ENCODE results near the gene KDM1A.
A peak's percentile ranks its signal among the peaks of the same experiment; 100 is the strongest.
"Not testable (repeated sequence)": the region's sequence is repeated elsewhere in the genome, so short reads cannot be mapped to it uniquely, and the experiment has no call there.

KDM1A gene

DNA sequence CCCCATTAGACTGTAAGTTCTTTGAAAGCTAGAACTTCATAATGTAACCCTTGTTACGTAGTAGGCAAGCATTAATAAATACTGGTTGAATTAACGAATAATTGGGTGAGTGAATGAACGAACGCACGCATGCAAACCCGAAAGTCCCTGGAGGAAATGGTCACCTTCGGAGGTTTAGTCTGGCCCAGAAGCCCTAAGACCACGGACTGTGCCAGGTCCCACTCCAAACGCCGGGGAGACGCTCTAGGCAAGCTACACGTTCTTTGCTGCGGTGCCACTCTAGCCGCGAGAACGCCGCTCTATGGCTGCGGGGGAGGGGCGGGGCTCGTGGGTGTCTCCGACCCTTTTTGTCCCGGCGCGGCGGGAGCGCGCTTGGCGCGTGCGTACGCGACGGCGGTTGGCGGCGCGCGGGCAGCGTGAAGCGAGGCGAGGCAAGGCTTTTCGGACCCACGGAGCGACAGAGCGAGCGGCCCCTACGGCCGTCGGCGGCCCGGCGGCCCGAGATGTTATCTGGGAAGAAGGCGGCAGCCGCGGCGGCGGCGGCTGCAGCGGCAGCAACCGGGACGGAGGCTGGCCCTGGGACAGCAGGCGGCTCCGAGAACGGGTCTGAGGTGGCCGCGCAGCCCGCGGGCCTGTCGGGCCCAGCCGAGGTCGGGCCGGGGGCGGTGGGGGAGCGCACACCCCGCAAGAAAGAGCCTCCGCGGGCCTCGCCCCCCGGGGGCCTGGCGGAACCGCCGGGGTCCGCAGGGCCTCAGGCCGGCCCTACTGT, at the start of gene KDM1A:
Gene KDM1A, plus strand, starts transcription at position 375 of the 769 bp plus-strand sequence. Its CDS starts 129 bp downstream, at position 504.
- peak; percentile 94 for DNase-seq

DNA sequence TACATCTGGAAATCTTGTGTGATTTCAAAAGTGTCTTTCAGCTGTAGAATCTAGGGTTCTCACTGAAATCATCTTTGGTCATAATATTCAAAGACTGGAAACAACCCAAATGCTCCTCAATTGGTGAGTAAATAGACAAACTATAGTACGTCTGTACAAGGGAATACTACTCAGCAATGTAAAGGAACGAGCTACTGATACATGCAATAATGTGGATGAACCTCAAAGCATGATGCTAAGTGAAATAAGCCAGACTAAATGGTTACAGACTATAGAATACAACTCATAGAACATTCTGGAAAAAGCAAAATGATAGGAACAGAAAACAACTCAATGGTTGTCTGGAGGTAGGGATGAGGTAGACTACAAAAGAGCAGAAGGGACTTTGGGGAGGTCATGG, 49.2 kb upstream of the KDM1A start:
- DNase-seq: no peak

DNA sequence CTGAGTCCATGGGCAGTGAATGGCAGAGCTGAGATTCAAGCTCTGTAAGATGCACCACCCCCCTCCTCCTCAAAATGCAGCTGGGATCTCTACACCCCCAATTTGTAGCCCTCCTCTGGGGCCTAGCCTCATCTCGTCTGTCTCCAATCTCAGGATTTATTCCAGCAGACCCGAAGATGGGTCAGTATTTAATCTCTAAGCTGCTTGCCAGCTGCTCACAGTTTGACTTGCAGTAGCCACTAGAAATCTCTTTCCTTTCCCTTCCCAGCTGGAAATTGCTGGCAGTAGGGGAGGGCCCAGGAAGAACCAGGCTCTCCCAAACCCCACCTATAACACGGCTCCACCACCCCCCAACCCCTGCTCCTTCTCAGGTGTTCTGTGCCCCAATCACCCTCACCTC, 48.1 kb upstream of the KDM1A start:
- no peak for DNase-seq

DNA sequence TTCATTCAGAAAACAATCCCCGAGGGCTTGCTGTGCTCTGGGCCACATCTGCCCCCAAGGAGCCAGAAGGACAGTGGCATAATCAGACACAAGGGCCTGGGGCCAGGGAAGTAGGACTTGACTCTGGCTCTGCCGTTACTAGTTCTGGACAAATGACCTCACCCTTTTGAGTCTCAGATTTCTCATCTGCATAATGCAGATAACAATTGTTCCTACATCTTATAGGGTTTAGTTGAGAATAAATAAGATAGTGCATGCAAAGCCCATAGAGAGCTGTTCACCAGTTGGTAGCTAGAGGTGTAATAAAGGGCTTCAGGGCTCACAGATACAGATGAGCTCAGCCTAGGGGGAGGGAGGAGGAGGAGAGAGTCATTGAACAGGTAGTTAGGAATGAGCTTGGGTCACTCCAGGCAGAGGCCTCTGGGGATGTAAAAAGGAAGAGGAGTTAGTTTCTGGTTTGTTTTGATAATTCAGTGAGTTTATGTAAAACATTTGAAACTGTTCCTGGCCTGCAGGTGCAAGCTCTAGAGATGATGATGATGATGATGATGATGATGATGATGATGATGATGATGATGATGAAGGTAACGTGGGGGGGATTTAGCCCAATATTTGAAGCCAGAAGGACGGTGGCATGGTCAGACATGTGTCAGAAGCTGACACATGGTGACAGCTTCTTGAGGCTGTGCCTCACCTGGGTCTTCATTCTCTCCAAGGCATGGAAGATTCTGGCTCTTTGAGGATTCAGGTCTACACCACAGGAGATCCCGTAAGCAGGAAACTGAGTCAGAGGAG, 47.5 kb upstream of the KDM1A start:
- DNase-seq: no peak

DNA sequence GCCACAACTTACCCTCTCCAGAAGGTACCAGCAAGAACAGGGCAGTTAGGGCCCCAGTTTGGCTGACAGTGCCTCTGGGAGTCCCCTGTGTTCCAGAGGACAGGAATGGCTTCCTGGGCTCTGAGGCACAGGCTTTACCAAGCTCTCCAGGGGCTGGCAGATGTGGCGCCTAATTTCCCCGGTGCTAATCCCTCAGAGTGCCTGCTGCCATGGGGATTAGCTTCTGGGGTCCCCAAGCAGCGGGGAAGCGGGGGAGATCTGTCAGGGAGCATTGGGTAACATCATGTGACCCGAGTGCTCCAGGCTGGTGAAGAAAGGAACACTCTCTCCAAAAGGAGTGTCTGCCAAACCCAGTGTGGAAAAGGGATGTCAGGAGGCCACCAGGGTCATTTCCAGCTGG, 46.5 kb upstream of the KDM1A start, which contains the start of gene LACTBL1:
Gene LACTBL1, minus strand, starts transcription at position 107 of the 400 bp plus-strand sequence. CDS start 550 bp downstream, outside the sequence.
- DNase-seq: no peak

DNA sequence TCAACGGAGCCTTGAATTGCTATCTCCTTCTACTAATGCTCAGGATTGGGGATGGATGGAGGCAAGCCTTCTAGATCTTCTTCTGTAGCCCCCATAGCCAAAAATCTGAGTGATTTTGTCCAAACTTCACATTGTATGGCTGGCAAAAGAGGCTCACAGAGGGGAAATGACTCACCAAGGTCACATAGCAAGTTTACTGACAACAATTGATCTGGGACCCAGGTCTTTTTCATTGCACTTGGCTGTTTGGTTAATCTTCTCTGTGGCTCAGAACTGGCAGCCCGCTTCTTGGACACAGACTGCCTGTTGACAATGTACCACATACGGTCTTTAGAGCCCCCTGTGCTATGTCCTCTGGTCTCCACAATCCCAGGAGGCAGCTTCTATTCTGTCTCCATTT, 43.6 kb upstream of the KDM1A start:
- no peak for DNase-seq

DNA sequence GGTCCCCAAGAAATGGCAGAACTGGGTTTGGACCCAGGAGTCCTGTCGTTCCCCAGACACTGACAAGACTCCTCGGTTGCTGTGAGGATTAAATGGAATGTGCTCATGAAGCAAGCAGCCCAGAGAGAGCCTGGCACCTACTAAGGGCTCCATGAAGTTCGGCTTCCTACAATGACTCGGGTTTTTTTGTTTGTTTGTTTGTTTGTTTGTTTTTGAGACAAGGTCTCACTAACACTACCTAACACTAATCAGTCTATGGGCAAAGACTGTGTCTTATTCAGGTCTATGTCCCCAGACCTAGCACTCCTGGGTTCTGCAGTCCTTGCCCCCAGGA, 43.2 kb upstream of the KDM1A start:
- DNase-seq: no peak

DNA sequence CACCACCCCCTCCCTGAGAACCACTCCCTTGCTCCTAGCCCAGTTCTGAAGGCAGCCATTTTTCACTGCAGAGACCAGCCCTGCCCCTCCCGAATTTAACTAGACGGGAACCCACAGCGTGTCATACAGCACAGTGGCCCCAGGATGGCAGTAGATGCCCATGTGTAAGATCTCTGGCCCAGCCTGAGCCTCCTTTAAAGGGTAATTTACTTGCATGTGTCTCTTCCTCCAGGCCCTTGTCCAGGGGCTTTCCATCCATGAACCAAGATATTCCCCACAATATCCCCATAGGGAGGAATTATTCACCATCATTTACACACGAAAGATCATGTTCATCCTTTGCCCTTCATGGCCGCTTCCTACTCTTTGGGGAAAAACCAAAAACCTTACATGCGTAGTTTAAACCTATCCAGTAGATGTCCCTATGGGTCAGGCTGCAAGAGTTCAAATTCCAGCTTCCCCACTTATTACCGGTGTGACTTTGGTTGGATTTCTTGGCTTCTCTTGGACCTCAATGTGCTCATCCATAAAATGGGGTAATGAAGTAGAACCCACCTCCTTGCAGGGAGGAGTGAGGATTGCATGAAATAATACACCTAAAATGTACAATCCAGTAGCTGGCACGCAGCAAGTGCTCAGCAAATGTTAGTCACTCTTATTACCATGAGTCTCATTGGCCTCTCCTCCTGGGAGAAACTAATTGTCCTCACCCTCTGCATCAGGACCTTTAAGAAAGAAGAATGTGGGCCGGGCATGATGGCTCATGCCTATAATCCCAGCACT, 42.6 kb upstream of the KDM1A start:
- peak; percentile 57 for DNase-seq

DNA sequence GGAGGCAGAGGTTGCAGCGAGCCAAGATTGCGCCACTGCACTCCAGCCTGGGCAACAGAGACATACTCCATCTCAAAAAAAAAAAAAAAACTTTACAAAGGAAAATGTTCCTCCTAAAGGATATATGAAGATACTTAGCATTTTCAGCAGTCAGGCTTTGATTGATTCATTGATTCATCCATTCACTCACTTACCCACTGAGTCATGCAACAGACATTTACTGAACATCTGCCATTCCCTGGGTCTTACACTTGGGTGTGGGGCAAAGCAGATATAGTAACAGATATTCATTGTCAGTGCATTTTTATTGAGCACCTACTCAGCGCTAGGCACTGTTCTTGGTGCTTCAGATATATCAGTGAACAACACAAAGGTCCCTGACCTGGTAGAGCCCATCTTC, 41.0 kb upstream of the KDM1A start:
- DNase-seq: no peak

DNA sequence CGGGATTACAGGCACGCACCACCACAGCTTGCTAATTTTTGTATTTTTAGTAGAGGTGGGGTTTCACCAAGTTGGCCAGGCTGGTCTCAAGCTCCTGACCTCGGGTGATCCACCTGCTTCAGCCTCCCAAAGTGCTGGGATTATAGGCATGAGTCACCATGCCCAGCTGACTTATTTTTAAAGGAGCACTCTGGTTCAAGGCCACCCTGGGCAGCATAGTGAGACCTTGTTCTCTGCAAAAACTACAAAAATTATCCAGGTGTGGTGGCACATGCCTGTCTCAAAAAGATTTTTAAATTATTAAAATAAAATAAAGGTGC, 38.8 kb upstream of the KDM1A start:
- DNase-seq: not testable (repeated sequence)

DNA sequence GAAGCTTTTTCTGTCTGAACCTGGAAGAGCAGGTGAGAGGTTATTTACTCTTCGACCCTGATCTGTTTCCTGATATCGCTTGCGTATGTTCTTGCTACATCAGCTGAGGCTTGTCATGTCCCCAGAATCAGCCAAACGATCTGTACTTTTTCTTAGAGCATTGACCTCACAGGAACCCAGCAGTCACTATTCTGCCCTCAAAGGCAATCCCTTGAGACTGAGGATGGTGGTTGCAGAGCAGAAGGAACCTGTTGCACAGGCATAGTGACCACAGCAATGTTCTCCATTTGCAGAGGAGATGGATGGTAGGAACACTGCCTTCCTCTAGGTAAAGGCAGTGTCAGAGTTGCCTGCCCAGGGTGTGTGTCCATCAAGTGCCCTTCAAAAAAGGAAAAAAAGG, 35.3 kb upstream of the KDM1A start:
- DNase-seq: no peak

DNA sequence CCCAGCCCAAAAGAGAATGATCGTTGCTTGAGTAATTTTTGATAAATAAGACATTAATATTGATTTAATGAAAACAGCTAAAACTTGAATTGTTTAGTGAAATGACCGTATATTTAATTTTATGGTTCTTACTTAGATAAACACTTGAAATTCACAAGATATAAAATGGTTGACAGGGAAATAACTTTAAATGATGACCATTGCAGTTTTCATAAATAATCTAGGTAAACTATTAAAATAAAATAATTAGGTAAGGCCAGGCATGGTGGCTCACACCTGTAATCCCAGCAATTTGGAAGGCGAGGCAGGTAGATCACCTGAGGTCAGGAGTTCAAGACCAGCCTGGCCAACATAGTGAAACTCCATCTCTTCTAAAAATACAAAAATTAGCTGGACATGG, 26.9 kb upstream of the KDM1A start:
- DNase-seq: not testable (repeated sequence)

DNA sequence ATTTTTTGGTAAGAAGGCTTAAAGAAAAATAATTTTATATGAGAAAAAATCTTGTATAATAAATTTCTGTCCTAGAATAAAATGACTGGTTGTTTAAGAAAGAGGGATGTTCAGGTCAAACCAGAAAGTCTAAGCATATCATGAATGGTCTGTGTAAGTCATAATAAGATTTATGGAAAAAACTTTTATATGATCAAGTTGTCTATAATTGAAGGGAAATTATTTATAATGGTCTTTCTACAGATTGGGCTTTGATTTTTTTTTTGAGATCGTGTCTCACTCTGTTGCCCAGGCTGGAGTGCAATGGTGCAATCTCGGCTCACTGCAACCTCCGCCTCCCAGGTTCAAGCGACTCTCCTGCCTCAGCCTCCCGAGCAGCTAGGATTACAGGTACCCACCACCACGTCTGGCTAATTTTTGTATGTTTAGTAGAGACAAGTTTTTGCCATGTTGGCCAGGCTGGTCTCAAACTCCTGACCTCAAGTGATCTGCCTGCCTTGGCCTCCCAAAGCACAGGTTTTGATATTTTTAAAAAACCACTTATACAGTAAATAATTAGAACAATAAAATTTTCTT, 26.0 kb upstream of the KDM1A start:
- DNase-seq: not testable (repeated sequence)

DNA sequence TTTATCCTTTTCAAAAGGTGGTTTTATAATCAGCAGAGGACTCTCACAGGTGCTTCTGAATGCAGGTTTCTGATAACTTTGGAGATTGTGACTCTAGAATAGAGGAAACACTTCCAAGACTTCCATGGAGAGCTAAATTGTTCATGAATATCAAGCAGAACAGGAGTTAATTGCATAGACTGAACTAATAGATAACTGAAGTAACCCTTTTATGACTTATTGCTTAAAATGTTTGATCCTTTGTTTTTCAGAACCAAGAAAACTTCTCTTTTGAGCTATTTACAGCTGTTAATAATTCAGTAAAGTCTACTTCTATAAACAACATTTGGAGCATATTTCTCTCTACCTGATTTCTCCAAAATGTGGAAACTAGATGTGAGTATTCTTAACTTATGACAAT, 23.5 kb upstream of the KDM1A start:
- DNase-seq: no peak

DNA sequence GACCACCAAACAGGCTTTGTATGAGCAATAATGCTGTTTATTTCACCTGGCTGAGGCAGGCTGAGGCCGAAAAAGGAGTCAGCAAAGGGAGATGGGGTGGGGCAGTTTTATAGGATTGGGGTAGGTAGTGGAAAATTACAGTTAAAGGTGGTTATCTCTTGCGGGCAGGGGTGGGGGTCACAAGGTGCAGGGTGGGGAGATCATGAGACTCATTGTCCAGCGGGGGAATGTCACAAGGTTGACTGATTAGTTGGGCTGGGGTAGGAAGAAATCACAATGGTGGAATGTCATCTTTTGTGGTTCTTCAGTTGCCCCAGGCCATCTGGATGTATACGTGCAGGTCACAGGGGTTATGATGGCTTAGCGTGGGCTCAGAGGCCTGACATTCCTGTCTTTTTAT, 21.7 kb upstream of the KDM1A start:
- DNase-seq: not testable (repeated sequence)

DNA sequence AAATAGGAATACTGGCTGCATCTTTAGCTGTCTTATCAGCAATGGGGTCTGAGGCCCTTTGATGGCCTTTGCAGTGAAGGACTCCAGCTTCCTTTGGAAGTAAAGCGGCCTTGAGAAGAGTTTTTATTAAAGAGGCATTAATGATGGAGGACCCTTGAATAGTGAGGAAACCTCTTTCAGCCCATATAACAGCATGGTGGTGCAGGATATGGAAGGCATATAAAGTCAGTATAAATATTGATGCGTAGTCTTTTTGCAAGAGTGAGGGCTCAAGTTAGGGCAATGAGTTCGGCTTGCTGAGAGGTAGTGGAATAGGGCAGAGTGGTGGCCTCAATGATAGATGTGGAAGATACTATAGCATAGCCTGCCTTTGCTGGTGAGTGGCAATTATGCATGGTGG, 19.1 kb upstream of the KDM1A start:
- not testable (repeated sequence) for DNase-seq

DNA sequence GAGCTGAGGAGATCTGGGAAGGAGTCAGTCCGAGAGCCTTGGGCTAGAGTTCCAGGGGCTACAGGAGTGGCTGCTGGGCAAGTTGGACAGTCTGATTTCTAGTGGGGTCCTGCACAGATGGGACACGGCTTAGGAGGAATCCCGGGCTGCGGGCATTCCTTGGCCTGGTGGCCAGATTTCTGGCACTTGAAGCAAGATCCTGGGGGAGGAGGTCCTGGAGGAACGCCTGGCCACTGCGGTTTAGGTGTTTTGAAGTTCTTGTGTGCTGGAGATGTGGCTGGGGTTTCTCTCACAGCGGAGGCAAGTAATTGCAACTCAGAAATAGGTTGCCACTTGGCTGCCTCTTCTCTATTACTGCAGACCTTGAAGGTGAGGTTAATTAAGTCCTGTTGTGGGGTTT, 17.1 kb upstream of the KDM1A start:
- DNase-seq: not testable (repeated sequence)

DNA sequence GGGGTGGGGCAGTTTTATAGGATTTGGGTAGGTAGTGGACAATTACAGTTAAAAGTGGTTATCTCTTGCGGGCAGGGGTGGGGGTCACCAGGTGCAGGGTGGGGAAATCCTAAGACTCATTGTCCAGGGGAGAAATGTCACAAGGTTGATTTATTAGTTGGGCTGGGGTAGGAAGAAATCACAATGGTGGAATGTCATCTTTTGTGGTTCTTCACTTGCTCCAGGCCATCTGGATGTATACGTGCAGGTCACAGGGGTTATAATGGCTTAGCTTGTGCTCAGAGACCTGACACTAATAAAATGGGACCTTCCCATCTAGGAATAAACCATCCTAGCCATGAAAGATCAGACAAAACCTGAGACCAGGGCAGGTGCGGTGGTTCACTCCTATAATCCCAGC, 15.2 kb upstream of the KDM1A start:
- DNase-seq: no peak

DNA sequence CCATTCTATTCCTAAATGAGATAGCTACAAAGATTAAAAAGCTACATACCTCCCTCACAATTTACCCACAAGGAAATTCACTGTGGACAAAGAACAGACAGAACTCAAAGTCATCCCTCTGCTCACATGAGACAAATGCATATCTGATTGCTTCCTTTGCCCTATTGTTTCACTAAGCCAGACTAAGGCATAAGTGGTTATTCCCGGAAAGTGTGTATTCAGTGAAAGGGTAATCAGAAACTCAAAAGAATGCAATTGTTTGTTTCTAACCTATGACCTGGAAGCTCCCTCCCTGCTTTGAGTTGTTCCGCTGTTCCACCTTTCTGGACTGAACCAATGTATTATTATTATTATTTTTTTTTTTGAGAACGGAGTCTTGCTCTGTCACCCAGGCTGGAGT, 14.5 kb upstream of the KDM1A start:
- not testable (repeated sequence) for DNase-seq

DNA sequence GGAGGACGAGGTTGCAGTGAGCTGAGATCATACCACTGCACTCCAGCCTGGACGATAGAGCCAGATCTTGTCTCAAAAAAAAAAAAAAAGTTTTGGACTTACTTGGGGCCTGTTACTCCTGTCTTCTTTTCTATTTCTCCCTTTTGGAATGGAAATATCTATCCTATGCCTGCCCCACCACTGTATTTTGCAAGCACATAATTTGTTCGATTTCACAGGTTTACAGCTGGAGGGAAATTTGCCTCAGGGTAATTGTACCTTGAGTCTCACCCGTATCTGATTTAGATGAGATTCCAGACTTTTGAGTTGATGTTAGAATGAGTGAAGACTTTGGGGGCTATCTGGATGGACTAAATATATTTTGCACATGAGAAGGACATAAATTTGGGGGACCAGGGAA, 12.2 kb upstream of the KDM1A start:
- DNase-seq: no peak

DNA sequence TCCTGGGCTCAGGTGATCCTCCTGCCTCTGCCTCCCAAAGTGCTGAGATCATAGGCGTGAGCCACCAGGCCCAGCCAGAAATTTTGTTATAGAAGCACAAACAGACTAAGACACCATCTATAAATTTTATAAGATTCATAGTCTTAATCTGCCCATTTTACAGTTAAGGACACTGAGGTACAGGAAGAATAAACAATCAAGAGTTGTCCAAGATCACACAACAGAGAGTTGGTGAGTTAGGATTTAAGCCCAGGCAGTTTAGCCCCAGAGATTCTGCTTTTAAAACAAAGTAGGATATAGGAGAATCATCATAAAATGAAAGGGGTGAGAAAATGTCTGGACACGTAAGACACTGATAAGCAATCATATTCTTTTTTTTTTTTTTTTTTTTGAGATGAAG, 10.4 kb upstream of the KDM1A start:
- no peak for DNase-seq

DNA sequence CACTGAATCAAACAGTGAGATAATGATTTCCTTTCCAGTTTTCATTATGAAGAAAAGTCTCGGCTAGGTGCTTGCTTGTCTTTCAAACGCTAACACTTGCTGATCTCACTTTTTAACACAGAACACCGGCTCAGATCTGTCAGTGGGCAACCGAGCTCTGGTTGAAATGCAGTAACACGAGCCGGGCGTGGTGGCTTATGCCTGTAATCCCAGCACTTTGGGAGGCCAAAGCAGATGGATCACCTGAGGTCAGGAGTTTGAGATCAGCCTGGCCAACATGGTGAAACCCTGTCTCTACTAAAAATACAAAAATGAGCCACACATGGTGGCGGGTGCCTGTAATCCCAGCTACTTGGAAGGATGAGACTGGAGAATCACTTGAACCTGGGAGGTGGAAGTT, 9.2 kb upstream of the KDM1A start:
- DNase-seq: not testable (repeated sequence)

DNA sequence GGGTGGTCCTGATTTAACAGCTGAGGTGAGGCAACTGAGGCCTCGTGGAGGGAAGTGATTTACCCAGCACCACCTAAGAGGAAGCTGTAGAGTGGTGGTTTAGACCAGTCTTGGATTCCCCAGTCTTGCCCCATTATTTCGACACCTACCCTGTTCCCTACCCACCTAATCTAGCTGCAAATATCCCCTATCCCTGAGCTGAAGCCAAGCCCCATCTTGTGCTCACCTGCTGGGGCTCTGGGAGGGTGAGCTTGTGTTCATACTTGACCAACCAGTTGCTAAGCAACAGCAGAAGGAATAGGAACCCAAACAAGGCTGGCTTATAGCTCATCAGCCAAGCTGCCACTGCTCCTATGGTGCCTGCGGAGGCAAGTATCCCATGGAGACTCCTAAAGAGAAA, 5.6 kb upstream of the KDM1A start:
- DNase-seq: no peak

Measured in stimulated activated CD4-positive, alpha-beta T cell treated with anti-CD3 and anti-CD28 coated beads, Interleukin-1b, Interleukin-23, amount 100 ng/mL, for 48 hours (primary cell).